NCI-H2081 treated with DMSO at 0.1 percent for 48 hours (cell line): Measurements from ENCODE around the gene CORIN.

Source experiments
- DNase-seq: peaks from one replicate; lab custom pipeline; 2025; lab: John Stamatoyannopoulos, UW

CORIN gene

GRCh38 chr4:47686294-47686872, 151.5 kb downstream of the CORIN start:
- no peak for DNase-seq

GRCh38 chr4:47675806-47676205, 162.1 kb downstream of the CORIN start:
- DNase-seq, result no peak

GRCh38 chr4:47674144-47674543, 163.7 kb downstream of the CORIN start:
- DNase-seq, result no peak

- DNase-seq, result no peak
These were observed 165.2 kb downstream of the CORIN start for GRCh38 chr4:47672696-47673095.

- DNase-seq, result no peak
These were observed 167.9 kb downstream of the CORIN start for GRCh38 chr4:47669946-47670345.

GRCh38 chr4:47668810-47669408, 169.0 kb downstream of the CORIN start:
- peak; percentile 34 for DNase-seq

- DNase-seq, result no peak
These were observed 169.6 kb downstream of the CORIN start for GRCh38 chr4:47668256-47668655.

- DNase-seq, result no peak
These were observed 170.3 kb downstream of the CORIN start for GRCh38 chr4:47667552-47667951.

- no peak for DNase-seq
These were observed 173.6 kb downstream of the CORIN start for GRCh38 chr4:47664051-47664826.

GRCh38 chr4:47662975-47663374, 174.9 kb downstream of the CORIN start:
- DNase-seq, result no peak

- no peak for DNase-seq
These were observed 176.1 kb downstream of the CORIN start for GRCh38 chr4:47661741-47662140.

GRCh38 chr4:47659342-47659741, 178.5 kb downstream of the CORIN start:
- DNase-seq, result no peak

- no peak for DNase-seq
These were observed 182.7 kb downstream of the CORIN start for GRCh38 chr4:47654972-47655693.

- DNase-seq, result no peak
These were observed 185.8 kb downstream of the CORIN start for GRCh38 chr4:47652092-47652491.

GRCh38 chr4:47651231-47651630, 186.6 kb downstream of the CORIN start:
- DNase-seq, result no peak

GRCh38 chr4:47650584-47651130, 187.2 kb downstream of the CORIN start:
- no peak for DNase-seq

GRCh38 chr4:47647544-47647943, 190.3 kb downstream of the CORIN start:
- no peak for DNase-seq

GRCh38 chr4:47647029-47647428, 190.8 kb downstream of the CORIN start:
- no peak for DNase-seq

- DNase-seq, result no peak
These were observed 191.5 kb downstream of the CORIN start for GRCh38 chr4:47646372-47646771.

GRCh38 chr4:47643845-47644244, 194.0 kb downstream of the CORIN start:
- DNase-seq, result no peak

- DNase-seq, result no peak
These were observed 194.7 kb downstream of the CORIN start for GRCh38 chr4:47642985-47643760.
